HEK293 (cell line): ENCODE data around the gene SERINC4.

ENCODE experiments used
- CTCF ChIP-seq: fragments of 450-650 bp; formaldehyde crosslinking; IDR thresholded peaks from 2 replicates; pipeline ENCODE4 v1.5.1; 2016; ENCODE audit warnings: missing biosample characterization, missing genetic modification characterization
- REST ChIP-seq: fragments of 450-650 bp; formaldehyde crosslinking; IDR thresholded peaks from 2 replicates; pipeline ENCODE4 v1.5.1; 2016; ENCODE audit warnings: missing biosample characterization, missing genetic modification characterization
- ZNF138 ChIP-seq: fragments of 450-650 bp; formaldehyde crosslinking; IDR thresholded peaks from 2 replicates; pipeline ENCODE4 v1.5.1; 2016; ENCODE audit warnings: missing biosample characterization, missing genetic modification characterization, borderline replicate concordance
- TF ChIP-seq, protein P1 (sequence below): fragments of 450-650 bp; formaldehyde crosslinking; IDR thresholded peaks from 2 replicates; pipeline ENCODE4 v1.5.1; 2016; ENCODE audit warnings: missing biosample characterization, missing genetic modification characterization, borderline replicate concordance

GRCh38 chr15:43795997-43796396 is 4.0 kb downstream of the SERINC4 start:
- TF ChIP-seq, protein P1, sequence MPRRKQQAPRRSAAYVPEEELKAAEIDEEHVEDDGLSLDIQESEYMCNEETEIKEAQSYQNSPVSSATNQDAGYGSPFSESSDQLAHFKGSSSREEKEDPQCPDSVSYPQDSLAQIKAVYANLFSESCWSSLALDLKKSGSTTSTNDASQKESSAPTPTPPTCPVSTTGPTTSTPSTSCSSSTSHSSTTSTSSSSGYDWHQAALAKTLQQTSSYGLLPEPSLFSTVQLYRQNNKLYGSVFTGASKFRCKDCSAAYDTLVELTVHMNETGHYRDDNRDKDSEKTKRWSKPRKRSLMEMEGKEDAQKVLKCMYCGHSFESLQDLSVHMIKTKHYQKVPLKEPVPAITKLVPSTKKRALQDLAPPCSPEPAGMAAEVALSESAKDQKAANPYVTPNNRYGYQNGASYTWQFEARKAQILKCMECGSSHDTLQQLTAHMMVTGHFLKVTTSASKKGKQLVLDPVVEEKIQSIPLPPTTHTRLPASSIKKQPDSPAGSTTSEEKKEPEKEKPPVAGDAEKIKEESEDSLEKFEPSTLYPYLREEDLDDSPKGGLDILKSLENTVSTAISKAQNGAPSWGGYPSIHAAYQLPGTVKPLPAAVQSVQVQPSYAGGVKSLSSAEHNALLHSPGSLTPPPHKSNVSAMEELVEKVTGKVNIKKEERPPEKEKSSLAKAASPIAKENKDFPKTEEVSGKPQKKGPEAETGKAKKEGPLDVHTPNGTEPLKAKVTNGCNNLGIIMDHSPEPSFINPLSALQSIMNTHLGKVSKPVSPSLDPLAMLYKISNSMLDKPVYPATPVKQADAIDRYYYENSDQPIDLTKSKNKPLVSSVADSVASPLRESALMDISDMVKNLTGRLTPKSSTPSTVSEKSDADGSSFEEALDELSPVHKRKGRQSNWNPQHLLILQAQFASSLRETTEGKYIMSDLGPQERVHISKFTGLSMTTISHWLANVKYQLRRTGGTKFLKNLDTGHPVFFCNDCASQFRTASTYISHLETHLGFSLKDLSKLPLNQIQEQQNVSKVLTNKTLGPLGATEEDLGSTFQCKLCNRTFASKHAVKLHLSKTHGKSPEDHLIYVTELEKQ = no peak
- TF ChIP-seq REST = no peak
- no peak for TF ChIP-seq CTCF (tag by site-specific recombination)
- no peak for TF ChIP-seq ZNF138
